COLO668 (cell line): ENCODE data around the gene THAP5.

Source experiments
- DNase-seq: peaks from one replicate; lab custom pipeline; 2025; ENCODE audit not compliant: unreplicated experiment; lab: John Stamatoyannopoulos, UW

The THAP5 gene, protein sequence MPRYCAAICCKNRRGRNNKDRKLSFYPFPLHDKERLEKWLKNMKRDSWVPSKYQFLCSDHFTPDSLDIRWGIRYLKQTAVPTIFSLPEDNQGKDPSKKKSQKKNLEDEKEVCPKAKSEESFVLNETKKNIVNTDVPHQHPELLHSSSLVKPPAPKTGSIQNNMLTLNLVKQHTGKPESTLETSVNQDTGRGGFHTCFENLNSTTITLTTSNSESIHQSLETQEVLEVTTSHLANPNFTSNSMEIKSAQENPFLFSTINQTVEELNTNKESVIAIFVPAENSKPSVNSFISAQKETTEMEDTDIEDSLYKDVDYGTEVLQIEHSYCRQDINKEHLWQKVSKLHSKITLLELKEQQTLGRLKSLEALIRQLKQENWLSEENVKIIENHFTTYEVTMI

DNA sequence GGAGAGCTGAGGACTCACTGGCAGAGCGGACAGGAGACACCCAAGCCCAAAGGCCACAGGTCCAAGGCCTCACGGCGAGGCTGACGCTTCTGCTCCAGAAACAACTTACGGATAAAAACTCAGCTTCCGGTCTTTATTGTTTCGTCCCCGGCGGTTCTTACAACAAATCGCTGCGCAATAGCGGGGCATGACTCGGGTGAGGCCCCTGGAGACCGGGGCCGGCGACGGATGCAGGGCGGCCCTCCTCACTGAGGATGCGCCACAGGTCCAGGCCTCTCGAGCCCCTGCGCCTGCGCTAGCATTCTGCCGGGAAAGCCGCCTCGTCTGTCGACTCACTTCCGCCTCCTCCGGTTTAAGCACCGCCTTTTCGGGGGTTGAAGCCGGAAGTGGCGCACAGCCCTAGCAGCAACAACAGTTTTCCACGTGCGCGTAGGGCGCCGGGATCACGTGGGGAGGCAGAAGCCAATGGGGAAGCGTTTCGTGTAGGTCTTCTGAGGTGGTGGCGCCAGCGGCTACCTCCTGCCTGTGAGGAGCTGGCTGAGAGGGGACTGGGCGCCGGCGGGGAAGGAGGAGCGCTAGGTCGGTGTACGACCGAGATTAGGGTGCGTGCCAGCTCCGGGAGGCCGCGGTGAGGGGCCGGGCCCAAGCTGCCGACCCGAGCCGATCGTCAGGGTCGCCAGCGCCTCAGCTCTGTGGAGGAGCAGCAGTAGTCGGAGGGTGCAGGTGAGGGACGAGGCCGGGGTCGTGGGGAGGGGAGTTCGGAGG lies at the start of gene THAP5, which contains the start of gene DNAJB9:
Gene THAP5, minus strand, starts transcription at position 326 of the 765 bp plus-strand sequence. Its CDS starts 137 bp downstream, at position 189.
Gene DNAJB9, plus strand, starts transcription at position 494 of the 765 bp plus-strand sequence. CDS start 1,853 bp downstream, outside the sequence.
- peak; percentile 98 for DNase-seq

GRCh38 chr7:108618056-108618455 lies 48.5 kb upstream of the THAP5 start:
- DNase-seq = peak; percentile 35

GRCh38 chr7:108614896-108615295 lies 45.4 kb upstream of the THAP5 start:
- no peak for DNase-seq

- DNase-seq = no peak
Observed at GRCh38 chr7:108613949-108614381, 44.5 kb upstream of the THAP5 start.

GRCh38 chr7:108613147-108613948 lies 43.8 kb upstream of the THAP5 start:
- no peak for DNase-seq

DNA sequence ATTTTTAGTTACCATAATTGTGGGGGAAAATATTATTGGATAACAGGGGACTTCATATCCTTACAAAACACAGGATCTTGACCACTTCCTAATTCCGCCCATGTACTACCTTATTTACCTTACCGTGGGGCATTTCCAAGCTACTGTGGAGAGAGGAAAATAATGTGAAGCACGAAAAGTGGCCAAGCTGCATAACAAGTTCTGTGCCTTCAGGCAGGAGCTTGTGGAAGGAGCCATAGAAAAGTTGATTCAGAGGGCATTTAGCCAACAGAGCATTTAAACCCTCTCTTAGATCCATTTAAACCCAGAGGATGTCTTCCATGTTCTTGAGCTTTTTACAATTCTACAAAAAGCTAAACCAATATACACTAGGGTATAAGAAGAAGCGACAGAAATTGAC lies 41.8 kb upstream of the THAP5 start:
- no peak for DNase-seq

DNA sequence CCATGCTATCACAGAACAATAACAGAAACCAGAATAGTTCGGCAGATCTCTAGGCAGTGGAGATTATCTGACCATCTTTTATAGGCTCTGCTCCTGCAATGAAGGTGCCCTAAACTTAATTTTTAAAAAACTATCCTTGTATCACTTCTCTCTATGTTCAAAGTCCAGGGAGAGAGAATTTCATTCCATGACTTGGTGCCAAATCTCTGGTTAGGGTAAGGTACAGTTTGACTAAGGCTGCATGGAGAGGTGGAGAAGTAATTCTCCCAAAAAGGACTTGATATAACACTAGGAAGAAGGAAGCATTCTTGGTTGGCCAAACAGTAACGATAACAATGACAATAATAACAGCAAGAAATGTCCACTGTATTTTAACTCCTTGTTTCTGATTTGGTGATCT lies 40.1 kb upstream of the THAP5 start:
- no peak for DNase-seq

- DNase-seq = no peak
Observed at GRCh38 chr7:108605559-108606201, 36.2 kb upstream of the THAP5 start.

- no peak for DNase-seq
Observed at GRCh38 chr7:108604307-108605077, 35.0 kb upstream of the THAP5 start.

- peak; percentile 43 for DNase-seq
Observed at GRCh38 chr7:108603656-108604306, 34.3 kb upstream of the THAP5 start.

DNA sequence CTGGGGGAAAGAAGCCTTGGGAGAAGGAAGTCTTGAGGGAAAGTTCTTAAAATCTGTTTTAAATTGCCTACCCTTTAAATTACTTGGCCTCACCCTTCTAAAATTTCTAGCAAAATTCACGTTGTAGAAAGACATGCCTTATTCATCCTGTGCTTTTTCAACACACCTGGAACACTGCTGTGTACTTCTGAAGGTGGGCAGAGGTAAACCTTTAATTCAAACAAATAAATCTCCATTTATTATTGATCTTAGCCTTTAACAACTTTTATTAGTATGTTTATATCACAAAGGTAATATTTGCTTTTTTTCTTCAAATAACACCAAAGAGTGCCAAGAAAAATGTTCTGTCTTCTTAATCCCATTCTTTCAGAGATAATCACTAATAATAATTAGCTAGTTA lies 30.9 kb upstream of the THAP5 start:
- DNase-seq = no peak

DNA sequence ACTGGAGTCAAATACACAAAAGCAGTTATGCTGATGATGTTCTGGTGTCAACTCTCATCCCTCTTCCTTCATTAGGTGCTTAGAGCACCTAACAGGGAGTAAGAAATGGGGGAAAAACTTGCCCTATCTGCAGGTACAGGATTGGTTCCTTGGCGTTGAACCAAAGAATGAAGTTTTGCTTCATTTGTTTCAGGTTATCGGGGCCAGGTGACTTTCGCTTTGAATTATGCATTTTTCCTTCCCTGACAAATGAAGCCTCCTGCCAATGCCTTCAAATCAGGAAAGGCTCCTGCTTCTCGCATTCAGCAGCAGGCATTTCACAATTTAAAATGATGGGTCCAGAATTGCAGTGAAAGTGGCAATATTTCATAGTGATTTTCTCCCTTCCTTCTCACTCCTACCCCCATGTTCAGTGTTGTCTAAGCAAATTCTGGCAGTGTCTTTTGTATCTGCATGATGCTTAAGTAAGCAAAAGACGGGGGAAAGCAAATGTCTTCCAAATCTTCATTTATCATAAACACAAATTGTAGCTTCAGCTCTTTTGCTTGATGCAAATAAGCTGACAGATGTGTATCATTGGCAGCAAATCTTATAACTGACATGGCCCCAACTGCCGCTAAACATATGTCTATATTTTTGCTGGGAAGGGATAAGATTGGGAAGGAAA lies 29.5 kb upstream of the THAP5 start:
- DNase-seq = no peak

- peak; percentile 60 for DNase-seq
Observed at GRCh38 chr7:108598153-108598552, 28.6 kb upstream of the THAP5 start.

DNA sequence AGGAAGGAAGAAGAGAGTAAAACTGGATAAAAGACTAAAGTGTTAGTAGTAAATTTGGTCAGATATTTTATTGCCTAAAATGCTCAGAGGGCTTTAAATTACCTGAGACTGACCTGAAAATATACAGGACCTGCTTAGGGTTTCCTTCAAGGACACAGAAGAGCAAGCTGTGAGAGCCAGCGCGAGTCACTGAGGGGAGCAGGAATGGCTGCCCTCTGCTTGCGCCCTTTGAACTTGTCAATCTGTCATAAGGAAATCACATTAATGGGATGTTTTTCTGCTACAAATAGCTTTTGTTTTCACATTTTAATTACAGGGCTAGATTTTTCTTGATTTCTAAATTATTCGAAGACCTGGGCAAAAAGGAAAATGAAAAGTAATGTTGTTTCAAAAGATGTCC lies 27.1 kb upstream of the THAP5 start:
- no peak for DNase-seq

DNA sequence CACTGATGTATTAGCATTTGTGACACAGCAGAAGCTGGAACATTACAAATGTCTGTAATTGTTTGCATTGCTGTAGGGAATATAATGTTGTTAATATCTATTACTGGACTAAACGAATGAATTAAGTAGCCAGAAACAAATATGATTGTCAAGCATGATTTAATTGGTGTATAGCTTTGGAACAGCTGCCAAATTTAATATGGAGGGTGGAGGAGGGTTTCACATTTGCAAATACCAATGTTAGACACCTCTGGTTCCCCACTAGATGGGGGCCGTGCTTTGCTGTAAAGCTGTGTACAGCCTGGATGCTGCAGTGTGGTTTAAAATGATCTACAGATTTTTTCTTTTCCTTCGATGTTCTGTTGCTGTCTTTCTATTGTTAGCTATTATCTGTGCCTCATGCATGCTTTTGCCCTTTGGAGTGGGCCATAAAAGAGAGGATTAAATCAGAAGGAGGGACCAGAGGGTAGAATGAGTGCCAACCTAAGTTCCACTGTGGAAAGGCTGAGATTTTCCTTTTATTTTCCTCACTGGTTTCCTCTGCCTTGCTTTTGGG lies 23.2 kb upstream of the THAP5 start:
- peak; percentile 58 for DNase-seq

GRCh38 chr7:108590606-108591005 lies 21.1 kb upstream of the THAP5 start:
- no peak for DNase-seq

DNA sequence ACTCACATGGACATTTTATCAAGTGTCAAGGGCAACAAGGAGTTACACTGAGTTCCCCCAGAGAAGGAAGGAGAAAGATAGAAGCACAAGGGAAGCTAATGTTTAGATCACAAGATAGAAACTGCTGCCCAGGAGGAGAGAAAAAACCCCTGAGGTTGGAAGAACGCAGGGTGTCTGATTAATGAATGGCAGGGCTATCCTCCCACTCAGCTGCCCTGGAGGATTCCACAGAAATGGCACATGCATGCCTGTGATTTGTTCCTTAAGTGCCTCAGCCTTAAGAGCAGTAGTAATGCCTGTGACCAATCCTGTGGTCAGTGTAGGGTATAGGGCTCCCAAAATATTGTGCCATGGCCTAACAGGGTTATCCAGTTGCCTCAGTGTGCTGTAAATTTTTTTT lies 20.4 kb upstream of the THAP5 start:
- no peak for DNase-seq

DNA sequence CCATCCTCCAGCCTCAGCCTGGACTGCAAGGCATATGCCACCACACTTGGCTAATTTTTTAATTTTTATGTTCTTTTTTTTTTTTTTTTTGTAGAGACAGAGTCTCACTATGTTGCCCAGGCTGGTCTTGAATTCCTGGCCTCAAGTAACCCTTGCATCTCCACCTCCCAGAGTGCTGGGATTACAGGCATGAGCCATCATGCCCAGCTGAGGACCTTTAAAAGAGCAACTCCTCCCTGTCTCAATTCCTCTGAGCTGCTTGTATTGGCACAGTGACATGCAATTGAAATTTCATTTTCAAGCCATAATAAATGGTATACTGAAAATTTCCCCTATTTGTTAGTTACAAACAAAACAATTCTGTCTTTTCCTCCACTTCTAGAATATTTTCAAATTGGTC lies 19.7 kb upstream of the THAP5 start:
- DNase-seq = no peak

DNA sequence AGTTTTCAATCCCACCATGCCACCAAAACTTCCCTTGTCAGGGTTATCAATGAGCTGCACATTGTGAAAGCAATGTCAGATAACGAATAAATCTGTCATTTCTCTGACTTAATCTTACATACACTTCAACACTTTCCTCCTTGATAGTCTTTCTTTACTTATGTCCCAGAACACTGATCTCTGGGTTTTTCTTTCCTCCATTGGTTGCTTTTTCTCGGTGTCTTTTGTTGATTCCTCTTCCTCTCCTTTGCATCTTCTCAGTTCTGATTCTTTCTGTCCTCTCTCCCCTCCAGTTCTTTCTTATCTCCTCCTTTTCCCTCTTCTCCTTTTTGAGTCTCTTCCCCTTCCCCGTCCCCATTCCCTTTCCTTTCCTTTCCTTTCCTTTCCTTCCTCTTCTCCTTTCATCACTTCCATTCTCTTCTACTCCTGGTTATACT lies 16.8 kb upstream of the THAP5 start:
- DNase-seq = no peak
